Mucosa of gallbladder (tissue), 1 donor: Measurements from ENCODE around the gene FAM83F. TPM values are rescaled to one million over a fixed set of nuclear protein-coding genes. Genes with fewer than 3 reads are reported as not detected.
A peak's percentile ranks its signal among the peaks of the same experiment; 100 is the strongest.

Source experiments
- DNase-seq: peaks from one replicate; pipeline ENCODE4 v3.0.0-alpha.2; 2020; ENCODE audit warnings: low spot score
- total RNA-seq: library from RNA; stranded (reverse); gene quantifications from one replicate; pipeline ENCODE4 v1.2.1, GENCODE V29; 2021
- donor health status: DM: no; HTN: no; CAD: no.

The FAM83F gene
- total RNA-seq, 1 donor from 2014 or later = 12.1 TPM

- no peak for DNase-seq
These were observed 39.0 kb downstream of the FAM83F start for GRCh38 chr22:40033586-40034380.

GRCh38 chr22:40035351-40035750 is 40.6 kb downstream of the FAM83F start:
- DNase-seq = no peak

GRCh38 chr22:40036126-40036525 is 41.4 kb downstream of the FAM83F start:
- no peak for DNase-seq

- DNase-seq = peak; percentile 44
These were observed 42.0 kb downstream of the FAM83F start for GRCh38 chr22:40036591-40037225.

- DNase-seq = no peak
These were observed 42.6 kb downstream of the FAM83F start for GRCh38 chr22:40037320-40037719.

GRCh38 chr22:40039482-40040115 is 44.8 kb downstream of the FAM83F start:
- no peak for DNase-seq

GRCh38 chr22:40040927-40041326 is 46.2 kb downstream of the FAM83F start:
- no peak for DNase-seq

GRCh38 chr22:40041366-40042137 is 46.8 kb downstream of the FAM83F start:
- no peak for DNase-seq

- DNase-seq = no peak
These were observed 47.6 kb downstream of the FAM83F start for GRCh38 chr22:40042312-40042711.

- peak; percentile 20 for DNase-seq
These were observed 48.3 kb downstream of the FAM83F start for GRCh38 chr22:40043081-40043480.

GRCh38 chr22:40043793-40044101 is 49.0 kb downstream of the FAM83F start:
- DNase-seq = no peak

- peak; percentile 99 for DNase-seq
These were observed 49.5 kb downstream of the FAM83F start for GRCh38 chr22:40044102-40044869.

- peak; percentile 46 for DNase-seq
These were observed 50.4 kb downstream of the FAM83F start for GRCh38 chr22:40044870-40045834.

- DNase-seq = no peak
These were observed 51.4 kb downstream of the FAM83F start for GRCh38 chr22:40046126-40046525.

- DNase-seq = no peak
These were observed 55.5 kb downstream of the FAM83F start for GRCh38 chr22:40050258-40050657.

GRCh38 chr22:40051322-40051721 is 56.6 kb downstream of the FAM83F start:
- DNase-seq = no peak

GRCh38 chr22:40053460-40053859 is 58.7 kb downstream of the FAM83F start:
- DNase-seq = no peak

- DNase-seq = no peak
These were observed 59.7 kb downstream of the FAM83F start for GRCh38 chr22:40054486-40054885.

GRCh38 chr22:40055143-40055883 is 60.6 kb downstream of the FAM83F start:
- DNase-seq = no peak

- no peak for DNase-seq
These were observed 61.4 kb downstream of the FAM83F start for GRCh38 chr22:40056154-40056553.
